Lower leg skin (tissue), 4 donors: Measurements from ENCODE around the gene SCAP. TPM values are rescaled to one million over a fixed set of nuclear protein-coding genes. Genes with fewer than 3 reads are reported as not detected.

Source experiments
- DNase-seq, 2 donors: peaks; one replicate each; pipeline ENCODE4 v3.0.0-alpha.2; 2019; ENCODE audit warnings: low spot score in 2 of 2
- H3K4me3 ChIP-seq: fragments of 200-600 bp; sonication (generic); 2 replicates; pipeline ENCODE4 v1.5.1; 2017; ENCODE audit warnings: mild to moderate bottlenecking, low read depth; ENCODE audit not compliant: poor library complexity, severe bottlenecking
- POLR2A ChIP-seq, 2 donors: fragments of 450-650 bp; IDR thresholded peaks; one replicate each; pipeline ENCODE4 v1.6.1; 2016 to 2017; ENCODE audit warnings: antibody characterized with exemption in 2 of 2, mild to moderate bottlenecking in 1 of 2, moderate library complexity in 1 of 2
- WGBS, 2 donors: methylation state at CpG; one replicate each; pipeline ENCODE4 v1.1.5; 2018; 5-methylcytosine and 5-hydroxymethylcytosine counted together
- intact Hi-C: fragments of 100-400 bp; cut with DNase I; formaldehyde crosslinking; loops from one replicate; pipeline ENCODE4 v1.15.0; 2023; ENCODE audit warnings: low total_unique reads
- total RNA-seq, 4 donors: library from RNA; depleted of rRNA; stranded (reverse); fragments of >200 nt; gene quantifications; one replicate each; pipeline ENCODE4 v1.1.0, GENCODE V29; 2016
- TF ChIP-seq, protein P1 (sequence below), 3 donors: fragments of 450-650 bp; IDR thresholded peaks; one replicate each; pipeline ENCODE4 v1.5.1; 2016; ENCODE audit warnings: antibody characterized with exemption in 3 of 3, mild to moderate bottlenecking in 3 of 3, moderate library complexity in 2 of 3

Gene SCAP
- total RNA-seq, 4 donors from 2014 or later, result 100 to 188 (median 123) TPM

DNA sequence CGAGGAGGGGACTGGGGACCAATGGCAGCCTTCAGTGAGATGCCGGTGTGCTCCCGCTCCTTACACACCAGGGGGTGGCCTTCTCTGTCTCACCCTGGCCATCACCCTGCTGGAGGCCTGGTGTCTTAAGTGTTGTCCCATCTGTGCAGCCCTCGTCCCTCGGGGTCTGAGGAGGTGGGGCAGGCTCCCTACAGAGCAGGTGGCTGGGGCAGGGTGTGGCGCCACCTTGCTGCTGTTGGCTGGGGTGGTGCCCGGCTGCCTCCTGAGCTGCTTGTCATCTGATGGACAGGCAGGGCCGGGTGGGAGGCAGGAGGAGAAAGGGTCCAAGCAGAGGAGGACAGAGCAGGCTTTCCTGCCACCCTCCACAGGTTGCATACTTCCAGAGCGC is 69.0 kb downstream of the SCAP start:
- TF ChIP-seq, protein P1, sequence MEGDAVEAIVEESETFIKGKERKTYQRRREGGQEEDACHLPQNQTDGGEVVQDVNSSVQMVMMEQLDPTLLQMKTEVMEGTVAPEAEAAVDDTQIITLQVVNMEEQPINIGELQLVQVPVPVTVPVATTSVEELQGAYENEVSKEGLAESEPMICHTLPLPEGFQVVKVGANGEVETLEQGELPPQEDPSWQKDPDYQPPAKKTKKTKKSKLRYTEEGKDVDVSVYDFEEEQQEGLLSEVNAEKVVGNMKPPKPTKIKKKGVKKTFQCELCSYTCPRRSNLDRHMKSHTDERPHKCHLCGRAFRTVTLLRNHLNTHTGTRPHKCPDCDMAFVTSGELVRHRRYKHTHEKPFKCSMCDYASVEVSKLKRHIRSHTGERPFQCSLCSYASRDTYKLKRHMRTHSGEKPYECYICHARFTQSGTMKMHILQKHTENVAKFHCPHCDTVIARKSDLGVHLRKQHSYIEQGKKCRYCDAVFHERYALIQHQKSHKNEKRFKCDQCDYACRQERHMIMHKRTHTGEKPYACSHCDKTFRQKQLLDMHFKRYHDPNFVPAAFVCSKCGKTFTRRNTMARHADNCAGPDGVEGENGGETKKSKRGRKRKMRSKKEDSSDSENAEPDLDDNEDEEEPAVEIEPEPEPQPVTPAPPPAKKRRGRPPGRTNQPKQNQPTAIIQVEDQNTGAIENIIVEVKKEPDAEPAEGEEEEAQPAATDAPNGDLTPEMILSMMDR (IDR thresholded peaks at IDR 0.05), result no peak
- TF ChIP-seq POLR2A (IDR thresholded peaks at IDR 0.05), result no peak
- H3K4me3 ChIP-seq, result no peak overlapping the region
- 58 to 66% methylated on average over 7 to 9 of the region's 9 CpGs for WGBS, 2 donors
- intact Hi-C loops, result no loop called here
- DNase-seq, result peak in 1 of 2 donors; percentile 85

DNA sequence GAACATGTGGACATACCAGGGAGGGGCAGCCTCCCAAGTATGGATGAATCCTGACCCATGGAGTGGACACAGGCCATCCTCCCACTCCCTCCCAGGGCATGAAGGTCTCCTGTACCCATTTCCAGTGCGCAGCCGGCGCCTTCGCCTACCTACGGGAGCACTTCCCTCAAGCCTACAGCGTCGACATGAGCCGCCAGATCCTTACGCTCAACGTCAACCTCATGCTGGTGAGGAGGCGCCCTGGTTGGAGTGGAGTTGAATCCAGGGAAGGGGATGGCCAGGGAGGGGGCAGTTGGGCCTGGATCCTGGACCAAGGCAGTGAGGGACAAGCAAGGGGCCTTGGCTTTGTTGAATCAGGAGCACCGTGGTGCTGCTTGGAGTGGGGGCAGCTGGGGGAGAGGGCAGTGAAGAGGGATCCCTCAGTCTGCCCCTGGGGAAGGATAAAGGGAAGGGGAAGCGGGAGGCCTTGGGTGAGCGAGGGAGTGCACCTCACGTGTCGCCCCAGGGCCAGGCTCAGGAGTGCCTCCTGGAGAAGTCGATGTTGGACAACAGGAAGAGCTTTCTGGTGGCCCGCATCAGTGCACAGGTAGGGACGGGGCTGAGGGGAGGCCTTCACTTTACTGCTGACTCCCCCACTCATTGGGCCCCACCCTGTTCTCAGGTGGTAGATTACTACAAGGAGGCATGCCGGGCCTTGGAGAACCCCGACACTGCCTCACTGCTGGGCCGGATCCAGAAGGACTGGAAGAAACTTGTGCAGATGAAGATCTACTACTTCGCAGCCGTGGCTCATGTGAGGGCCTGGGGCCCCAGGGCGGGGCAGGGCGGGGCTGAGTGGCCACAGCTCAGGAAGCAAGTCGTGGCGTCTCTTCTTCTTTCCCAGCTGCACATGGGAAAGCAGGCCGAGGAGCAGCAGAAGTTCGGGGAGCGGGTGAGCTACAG is 69.7 kb downstream of the SCAP start:
- no peak overlapping the region for H3K4me3 ChIP-seq
- 70 to 73% methylated on average over 30 of the region's 31 CpGs for WGBS, 2 donors
- intact Hi-C loops, result no loop called here
- peak; percentile 72 to 92 for DNase-seq
- TF ChIP-seq POLR2A (IDR thresholded peaks at IDR 0.05), result no peak

DNA sequence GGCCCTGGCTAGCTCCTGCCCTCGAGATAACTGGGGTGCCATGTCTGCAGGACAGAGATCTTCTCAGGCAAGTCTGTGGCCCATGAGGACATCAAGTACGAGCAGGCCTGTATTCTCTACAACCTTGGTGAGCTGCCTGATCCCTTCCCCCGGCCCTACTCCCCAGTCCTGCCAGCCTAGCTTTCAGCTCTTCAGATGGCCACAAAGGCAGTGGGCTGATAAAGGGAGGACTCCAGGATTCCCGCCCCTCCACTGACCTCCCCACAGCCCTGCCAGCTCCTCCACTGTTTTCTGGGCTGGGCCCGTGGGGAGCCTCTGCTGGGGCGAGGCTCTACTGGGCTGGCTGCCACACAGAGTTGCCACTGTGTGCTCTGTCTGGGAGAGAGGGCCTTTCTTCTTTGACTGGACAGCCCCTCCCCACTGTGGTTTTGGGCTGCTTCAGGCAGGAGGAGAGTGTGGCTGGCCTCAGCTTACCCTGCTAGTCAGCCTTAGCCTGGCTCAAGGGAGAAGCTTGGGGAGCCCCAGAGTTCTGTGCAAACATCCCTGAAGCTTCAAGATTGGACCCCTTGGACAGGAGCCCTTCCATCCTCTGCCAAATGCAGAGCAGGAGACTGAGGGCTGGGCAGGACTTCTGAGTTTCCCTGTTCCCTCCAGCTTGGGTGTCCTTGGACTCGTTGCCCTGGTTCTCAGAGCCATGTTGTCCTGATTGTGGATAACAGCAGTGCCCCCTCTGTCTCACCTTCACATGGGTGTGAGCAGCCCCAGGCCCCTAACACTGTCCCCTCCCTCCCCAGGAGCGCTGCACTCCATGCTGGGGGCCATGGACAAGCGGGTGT is 70.6 kb downstream of the SCAP start:
- DNase-seq, result no peak
- H3K4me3 ChIP-seq, result no peak overlapping the region
- intact Hi-C loops, result no loop called here
- TF ChIP-seq, protein P1 (IDR thresholded peaks at IDR 0.05), result no peak
- TF ChIP-seq POLR2A (IDR thresholded peaks at IDR 0.05), result no peak
- WGBS, 2 donors, result 33 to 43% methylated on average over 9 of the region's 9 CpGs

DNA sequence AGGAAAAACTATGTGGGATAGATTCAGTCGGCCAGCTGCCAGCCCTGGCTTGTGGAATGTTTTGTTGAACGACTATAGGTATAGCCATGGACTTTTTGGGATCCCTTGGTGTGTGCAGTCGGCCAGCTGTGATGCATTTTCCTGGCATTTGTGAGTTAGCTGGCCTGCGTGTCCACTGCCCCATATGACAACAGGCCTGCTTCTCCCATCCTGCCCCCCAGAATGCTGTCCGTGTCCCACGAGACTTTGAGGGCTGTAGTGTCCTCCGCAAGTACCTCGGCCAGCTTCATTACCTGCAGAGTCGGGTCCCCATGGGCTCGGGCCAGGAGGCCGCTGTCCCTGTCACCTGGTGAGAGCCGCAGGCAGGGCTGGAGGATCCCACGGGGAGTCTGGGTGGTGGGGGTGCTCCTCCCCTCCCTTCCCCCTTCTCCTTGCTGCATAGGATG is 71.3 kb downstream of the SCAP start:
- TF ChIP-seq, protein P1 (IDR thresholded peaks at IDR 0.05), result no peak
- no peak for TF ChIP-seq POLR2A (IDR thresholded peaks at IDR 0.05)
- no peak overlapping the region for H3K4me3 ChIP-seq
- DNase-seq, result no peak
- WGBS, 2 donors, result 70 to 78% methylated on average over 8 to 13 of the region's 13 CpGs
- intact Hi-C loops, result no loop called here

DNA sequence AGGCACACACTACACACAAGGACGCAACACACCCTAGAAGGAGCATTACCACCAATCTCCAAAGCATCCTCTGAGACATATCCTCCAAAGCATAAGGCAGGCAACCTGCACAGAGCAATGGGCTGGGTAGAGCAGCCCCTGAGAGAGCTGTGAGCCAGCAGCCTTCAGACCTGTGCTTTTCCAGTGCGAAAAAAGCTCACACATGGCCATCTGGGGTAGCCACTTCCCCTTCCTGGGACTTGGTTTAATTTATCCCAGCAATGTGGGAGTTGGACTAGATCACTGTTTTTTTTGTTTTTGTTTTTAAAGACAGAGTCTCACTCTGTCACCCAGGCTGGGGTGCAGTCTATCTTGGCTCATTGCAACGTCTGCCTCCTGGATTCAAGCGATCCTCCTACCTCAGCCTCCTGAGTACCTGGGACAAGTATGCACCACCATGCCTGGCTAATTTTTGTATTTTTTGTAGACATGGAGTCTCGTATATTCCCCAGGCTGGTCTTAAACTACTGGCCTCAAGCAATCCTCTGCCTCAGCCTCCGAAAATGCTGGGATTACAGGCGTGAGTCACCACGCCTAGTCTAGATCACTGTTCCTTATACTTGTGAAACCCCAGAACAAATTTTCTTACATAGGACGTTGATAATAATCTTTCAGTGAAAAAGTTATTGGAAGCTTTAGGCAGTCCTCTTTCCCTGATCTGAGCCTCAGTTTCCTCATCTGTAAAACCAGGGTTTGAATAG is 76.0 kb downstream of the SCAP start:
- intact Hi-C loops, result no loop called here
- 78 to 81% methylated on average over 9 of the region's 9 CpGs for WGBS, 2 donors
- H3K4me3 ChIP-seq, result no peak overlapping the region
- TF ChIP-seq, protein P1 (IDR thresholded peaks at IDR 0.05), result no peak
- TF ChIP-seq POLR2A (IDR thresholded peaks at IDR 0.05), result no peak
- DNase-seq, result no peak
